CD4-positive, alpha-beta T cell (primary cell): ENCODE results near the gene GRID2. TPM values are rescaled to one million over a fixed set of nuclear protein-coding genes. Genes with fewer than 3 reads are reported as not detected.

ENCODE experiments used
- ATAC-seq: fragments of 200-7000 bp; cut with Tn5 transposase; one replicate; pipeline ENCODE4 v1.10.0; 2022; ENCODE audit warnings: mild to moderate bottlenecking; ENCODE audit not compliant: poor library complexity
- CTCF ChIA-PET: fragments of 350-600 bp; sonication (Branson Sonifier 250); formaldehyde crosslinking; loops from one replicate; lab custom pipeline; 2021; ENCODE audit warnings: antibody characterized with exemption, inconsistent platforms; lab: Charles Lee
- POLR2A ChIA-PET: fragments of 350-600 bp; sonication (Branson Sonifier 250); formaldehyde crosslinking; loops from one replicate; lab custom pipeline; 2021; ENCODE audit warnings: antibody characterized with exemption, inconsistent platforms; lab: Charles Lee
- DNase-seq, 14 experiments: peaks; one replicate each; pipeline ENCODE4 v3.0.0-alpha.2; 2013 to 2020; ENCODE audit warnings: mixed read lengths in 2 of 14
- H3K27ac ChIP-seq, 2 donors: one replicate each; pipeline versions ENCODE4 v1.5.1 to v1.7.0; 2013; ENCODE audit warnings: low read length in 2 of 2, low read depth in 1 of 2, mild to moderate bottlenecking in 1 of 2
- H3K27me3 ChIP-seq, 2 experiments: 1 replicate in 1 of 2; 2 replicates in 1 of 2; pipeline versions ENCODE4 v1.6.1 to v1.7.0; 2013; ENCODE audit warnings: low read length in 2 of 2, control low read depth in 1 of 2, mild to moderate bottlenecking in 1 of 2, moderate library complexity in 1 of 2; ENCODE audit not compliant: insufficient read depth in 2 of 2, control insufficient read depth in 1 of 2
- H3K36me3 ChIP-seq: one replicate; pipeline ENCODE4 v1.6.1; 2013; ENCODE audit warnings: low read length, control low read depth; ENCODE audit not compliant: insufficient read depth
- H3K4me1 ChIP-seq: one replicate; pipeline ENCODE4 v1.6.1; 2013; ENCODE audit warnings: low read length, control low read depth; ENCODE audit not compliant: insufficient read depth
- H3K4me3 ChIP-seq: one replicate; pipeline ENCODE4 v1.5.1; 2013; ENCODE audit warnings: mild to moderate bottlenecking, low read length, moderate library complexity
- H3K9me3 ChIP-seq, 2 experiments: 1 replicate in 1 of 2; 2 replicates in 1 of 2; pipeline versions ENCODE4 v1.6.1 to v1.7.0; 2013; ENCODE audit warnings: low read length in 2 of 2, mild to moderate bottlenecking in 2 of 2, control low read depth in 1 of 2, moderate library complexity in 1 of 2; ENCODE audit not compliant: control insufficient read depth in 1 of 2, insufficient read depth in 1 of 2
- H3K27ac Mint-ChIP-seq: one replicate; pipeline ENCODE4 v1.8.0; 2020; ENCODE audit warnings: mixed read lengths
- H3K27me3 Mint-ChIP-seq: one replicate; pipeline ENCODE4 v1.8.0; 2021; ENCODE audit warnings: mixed read lengths
- H3K36me3 Mint-ChIP-seq: one replicate; pipeline ENCODE4 v1.8.0; 2021; ENCODE audit warnings: low read depth, mixed read lengths
- H3K4me1 Mint-ChIP-seq: one replicate; pipeline ENCODE4 v1.8.0; 2021; ENCODE audit warnings: low read depth, mixed read lengths
- H3K4me3 Mint-ChIP-seq: one replicate; pipeline ENCODE4 v1.8.0; 2020; ENCODE audit warnings: mild to moderate bottlenecking, mixed read lengths
- H3K9me3 Mint-ChIP-seq: one replicate; pipeline ENCODE4 v1.8.0; 2020; ENCODE audit warnings: mixed read lengths
- intact Hi-C, 2 experiments: fragments of 100-400 bp; cut with DNase I in 1 of 2; cut with micrococcal nuclease in 1 of 2; formaldehyde crosslinking; loops; one replicate each; pipeline versions ENCODE4 v1.15.1 to v1.9.0; 2023 to 2025; cut with DNase I, micrococcal nuclease
- total RNA-seq, 174 experiments: library from RNA in 2 of 174; stranded (reverse) in 2 of 174; gene quantifications; one replicate each; pipeline ENCODE4 v1.2.3 and lab custom pipeline; 2021 to 2026
- TF ChIP-seq, protein P1 (sequence below): fragments of 200-600 bp; IDR thresholded peaks from one replicate; pipeline ENCODE4 v1.8.0; 2022; ENCODE audit warnings: antibody characterized with exemption, mild to moderate bottlenecking

GRID2 gene
- total RNA-seq, 2 experiments from 2014 or later, result not detected

DNA sequence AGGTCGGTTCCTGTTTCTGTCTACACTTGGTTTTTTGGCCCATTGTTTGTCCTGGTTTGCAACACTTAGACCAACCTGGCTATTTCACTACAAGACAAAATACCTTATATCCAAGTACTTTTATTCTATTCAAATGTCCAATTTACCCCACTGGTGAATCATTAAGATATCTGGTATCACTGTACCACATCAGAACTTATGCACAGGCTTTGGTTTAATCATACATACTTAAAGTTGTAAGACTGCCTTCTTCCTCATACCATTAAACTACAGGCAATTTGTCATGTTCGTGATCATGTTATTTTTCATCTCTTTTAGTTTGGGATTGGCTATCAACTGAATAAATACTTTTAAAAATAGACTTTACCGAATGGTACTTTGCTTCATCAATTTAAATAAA lies 1471.8 kb downstream of the GRID2 start:
- H3K4me1 Mint-ChIP-seq, result no peaks in the 10 kb centered on the region
- no peak overlapping the region for H3K27ac Mint-ChIP-seq
- H3K4me3 Mint-ChIP-seq, result no peak overlapping the region
- Histone ChIP-seq H3K36me3 (no peaks in the 10 kb centered on the region), H3K4me1 (no peaks in the 10 kb centered on the region), H3K9me3 (no peaks in the 10 kb centered on the region), H3K27ac (no peak overlapping the region), H3K27me3 (no peaks in the 10 kb centered on the region), H3K4me3 (no peak overlapping the region)
- no peaks in the 10 kb centered on the region for H3K36me3 Mint-ChIP-seq
- no peak for DNase-seq
- ATAC-seq, result no peak
- H3K9me3 Mint-ChIP-seq, result no peaks in the 10 kb centered on the region
- TF ChIP-seq, protein P1, sequence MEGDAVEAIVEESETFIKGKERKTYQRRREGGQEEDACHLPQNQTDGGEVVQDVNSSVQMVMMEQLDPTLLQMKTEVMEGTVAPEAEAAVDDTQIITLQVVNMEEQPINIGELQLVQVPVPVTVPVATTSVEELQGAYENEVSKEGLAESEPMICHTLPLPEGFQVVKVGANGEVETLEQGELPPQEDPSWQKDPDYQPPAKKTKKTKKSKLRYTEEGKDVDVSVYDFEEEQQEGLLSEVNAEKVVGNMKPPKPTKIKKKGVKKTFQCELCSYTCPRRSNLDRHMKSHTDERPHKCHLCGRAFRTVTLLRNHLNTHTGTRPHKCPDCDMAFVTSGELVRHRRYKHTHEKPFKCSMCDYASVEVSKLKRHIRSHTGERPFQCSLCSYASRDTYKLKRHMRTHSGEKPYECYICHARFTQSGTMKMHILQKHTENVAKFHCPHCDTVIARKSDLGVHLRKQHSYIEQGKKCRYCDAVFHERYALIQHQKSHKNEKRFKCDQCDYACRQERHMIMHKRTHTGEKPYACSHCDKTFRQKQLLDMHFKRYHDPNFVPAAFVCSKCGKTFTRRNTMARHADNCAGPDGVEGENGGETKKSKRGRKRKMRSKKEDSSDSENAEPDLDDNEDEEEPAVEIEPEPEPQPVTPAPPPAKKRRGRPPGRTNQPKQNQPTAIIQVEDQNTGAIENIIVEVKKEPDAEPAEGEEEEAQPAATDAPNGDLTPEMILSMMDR, result no peak
- no peaks in the 10 kb centered on the region for H3K27me3 Mint-ChIP-seq
- intact Hi-C loops, result no loop called here
- ChIA-PET CTCF (no interaction called here), POLR2A (no interaction called here)

DNA sequence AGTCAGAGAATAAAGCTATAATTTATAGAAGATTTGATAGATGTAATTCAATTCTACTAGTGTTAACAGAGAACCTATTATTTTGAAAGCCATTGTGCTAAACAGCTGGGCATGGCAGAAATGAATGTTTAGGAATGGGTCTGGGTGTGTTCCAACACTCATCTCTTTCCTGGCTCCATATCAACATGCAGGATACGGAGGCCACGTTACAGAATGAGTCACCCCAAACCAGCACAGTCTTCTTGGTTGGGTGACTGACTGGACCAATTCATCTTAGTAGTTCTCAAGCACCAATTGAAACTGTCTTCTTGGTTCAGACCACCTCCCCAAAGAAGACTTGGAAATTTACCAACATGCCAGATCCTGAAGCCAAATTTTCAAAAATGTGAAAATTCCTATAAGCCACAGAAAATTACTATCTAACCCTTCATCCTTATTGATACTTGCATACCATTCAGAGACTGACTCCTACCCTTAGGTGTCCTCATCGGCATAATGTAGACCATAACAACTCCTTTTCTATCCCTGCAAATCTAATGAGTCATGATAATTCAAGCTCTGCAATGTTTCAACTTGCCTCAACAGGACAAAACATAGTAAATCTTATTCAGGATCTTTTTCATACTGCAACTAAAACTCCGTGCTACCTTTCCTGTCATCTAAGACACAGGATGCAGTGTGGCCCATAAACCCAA lies 1472.8 kb downstream of the GRID2 start:
- ChIA-PET CTCF (no interaction called here), POLR2A (no interaction called here)
- intact Hi-C loops, result no loop called here
- TF ChIP-seq, protein P1, result no peak
- Mint-ChIP-seq H3K9me3 (no peaks in the 10 kb centered on the region), H3K4me1 (no peaks in the 10 kb centered on the region), H3K36me3 (no peaks in the 10 kb centered on the region), H3K4me3 (no peak overlapping the region), H3K27ac (no peak overlapping the region), H3K27me3 (no peaks in the 10 kb centered on the region)
- Histone ChIP-seq H3K36me3 (no peaks in the 10 kb centered on the region), H3K27me3 (no peaks in the 10 kb centered on the region), H3K27ac (no peak overlapping the region), H3K4me1 (no peaks in the 10 kb centered on the region), H3K4me3 (no peak overlapping the region), H3K9me3 (peaks cover 0 to 4% of the 10 kb centered on the region in 2 experiments)
- no peak for ATAC-seq
- DNase-seq, result no peak

DNA sequence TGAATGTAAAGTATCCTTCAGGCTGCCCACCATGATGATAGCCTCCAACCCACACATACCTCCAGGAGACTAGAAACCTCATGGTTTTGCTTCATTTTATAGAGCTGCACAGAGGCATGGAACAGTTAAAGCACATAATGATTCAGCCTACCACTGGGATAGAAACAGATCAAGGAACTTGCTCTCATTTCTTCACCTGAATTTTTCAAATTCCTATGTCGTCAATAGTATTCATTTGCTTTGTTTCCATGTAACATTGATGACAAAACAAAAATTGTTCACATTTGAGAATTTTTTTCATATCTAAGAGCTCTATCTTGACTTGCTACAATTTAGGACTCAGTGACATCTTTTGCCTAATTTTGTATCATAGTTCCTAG lies 1473.3 kb downstream of the GRID2 start:
- no peaks in the 10 kb centered on the region for H3K9me3 Mint-ChIP-seq
- no peak overlapping the region for H3K27ac Mint-ChIP-seq
- Histone ChIP-seq H3K4me3 (no peak overlapping the region), H3K27ac (no peak overlapping the region), H3K36me3 (no peaks in the 10 kb centered on the region), H3K4me1 (no peaks in the 10 kb centered on the region), H3K9me3 (peaks cover 0 to 4% of the 10 kb centered on the region in 2 experiments), H3K27me3 (no peaks in the 10 kb centered on the region)
- no peaks in the 10 kb centered on the region for H3K4me1 Mint-ChIP-seq
- TF ChIP-seq, protein P1, result no peak
- no peak overlapping the region for H3K4me3 Mint-ChIP-seq
- no peaks in the 10 kb centered on the region for H3K36me3 Mint-ChIP-seq
- ATAC-seq (no peak), DNase-seq (no peak)
- CTCF ChIA-PET, result no interaction called here
- H3K27me3 Mint-ChIP-seq, result no peaks in the 10 kb centered on the region
- intact Hi-C loops, result no loop called here
- POLR2A ChIA-PET, result no interaction called here
